Keratinocyte (primary cell): Measurements from ENCODE around the gene UBE2D1. TPM values are rescaled to one million over a fixed set of nuclear protein-coding genes. Genes with fewer than 3 reads are reported as not detected.

Source experiments
- DNase-seq: peaks from one replicate; pipeline ENCODE4 v3.0.0-alpha.2; 2011; ENCODE audit warnings: low read depth, missing footprints, low spot score
- FAIRE-seq: peaks from 2 replicates; lab custom pipeline; 2011; peaks lifted over from hg19 to GRCh38; lab: Jason Lieb, UNC
- H2AFZ ChIP-seq: 2 replicates; pipeline ENCODE4 v1.6.0; 2012; ENCODE audit warnings: low read length, control low read depth, inconsistent platforms; ENCODE audit not compliant: control insufficient read depth
- H3K27ac ChIP-seq: 2 replicates; pipeline ENCODE4 v1.5.1; 2011; ENCODE audit warnings: low read length; ENCODE audit not compliant: control insufficient read depth, insufficient read depth
- H3K27me3 ChIP-seq: 3 replicates; pipeline ENCODE4 v1.6.0; 2011; ENCODE audit warnings: low read length; ENCODE audit not compliant: control insufficient read depth, insufficient read depth; ENCODE audit errors: extremely low read depth
- H3K36me3 ChIP-seq, 2 experiments: 2 replicates in 1 of 2; 3 replicates in 1 of 2; pipeline ENCODE4 v1.5.1; 2011; ENCODE audit warnings: low read length in 2 of 2, mild to moderate bottlenecking in 1 of 2; ENCODE audit not compliant: control insufficient read depth in 2 of 2, insufficient read depth in 2 of 2; ENCODE audit errors: extremely low read depth in 1 of 2
- H3K4me1 ChIP-seq: 3 replicates; pipeline ENCODE4 v1.5.1; 2011; ENCODE audit warnings: low read length; ENCODE audit not compliant: control insufficient read depth, insufficient read depth; ENCODE audit errors: extremely low read depth
- H3K4me2 ChIP-seq: 3 replicates; pipeline ENCODE4 v1.6.0; 2011; ENCODE audit warnings: low read depth, low read length; ENCODE audit not compliant: control insufficient read depth, insufficient read depth; ENCODE audit errors: extremely low read depth
- H3K4me3 ChIP-seq, 3 experiments: fragments of 200-600 bp in 1 of 3; sonication (generic) in 1 of 3; 2 replicates in 2 of 3; 3 replicates in 1 of 3; pipeline ENCODE4 v1.5.1; 2011 to 2016; ENCODE audit warnings: low read length in 3 of 3, mild to moderate bottlenecking in 3 of 3, control low read depth in 2 of 3, inconsistent platforms in 1 of 3, low read depth in 1 of 3, mixed read lengths in 1 of 3, mixed run types in 1 of 3, moderate library complexity in 1 of 3; ENCODE audit not compliant: control insufficient read depth in 2 of 3, insufficient read depth in 2 of 3; ENCODE audit errors: extremely low read depth in 1 of 3
- H3K79me2 ChIP-seq: 2 replicates; pipeline ENCODE4 v1.6.0; 2012; ENCODE audit warnings: low read length; ENCODE audit not compliant: control insufficient read depth, insufficient read depth
- H3K9ac ChIP-seq: 3 replicates; pipeline ENCODE4 v1.6.0; 2011; ENCODE audit warnings: low read length; ENCODE audit not compliant: control insufficient read depth, insufficient read depth; ENCODE audit errors: extremely low read depth
- H3K9me1 ChIP-seq: 3 replicates; pipeline ENCODE4 v1.6.0; 2011; ENCODE audit warnings: low read length; ENCODE audit not compliant: control insufficient read depth, insufficient read depth; ENCODE audit errors: extremely low read depth
- H3K9me3 ChIP-seq: 2 replicates; pipeline ENCODE4 v1.5.1; 2012; ENCODE audit warnings: low read depth, low read length; ENCODE audit not compliant: control insufficient read depth
- H4K20me1 ChIP-seq: 3 replicates; pipeline ENCODE4 v1.6.0; 2011; ENCODE audit warnings: low read length; ENCODE audit not compliant: control insufficient read depth, insufficient read depth; ENCODE audit errors: extremely low read depth
- CTCF ChIP-seq, 3 experiments: IDR thresholded peaks in 1 of 3; conservative IDR thresholded peaks in 1 of 3; optimal IDR thresholded peaks in 1 of 3; 2 replicates in 2 of 3; 3 replicates in 1 of 3; pipeline versions ENCODE3 to v1.5.1; 2011; ENCODE audit warnings: low read length in 3 of 3, mild to moderate bottlenecking in 3 of 3, moderate library complexity in 2 of 3, control low read depth in 1 of 3, inconsistent platforms in 1 of 3; ENCODE audit not compliant: insufficient read depth in 2 of 3; ENCODE audit errors: extremely low read depth in 1 of 3
- EZH2 ChIP-seq: IDR thresholded peaks from one replicate; pipeline ENCODE4 v1.6.1; 2012; ENCODE audit warnings: inconsistent platforms, mild to moderate bottlenecking, low read length, moderate library complexity
- dilution Hi-C: fragments of 300-500 bp; cut with MboI; formaldehyde crosslinking; loops from one replicate; pipeline ENCODE4 v1.7.0; 2020; ENCODE audit warnings: low sequenced_read_pairs; ENCODE audit not compliant: extremely low pct_ligation_motif_present
- polyA plus RNA-seq, 5 experiments: library from polyadenylated mRNA; depleted of rRNA in 3 of 5; stranded (reverse) in 3 of 5; stranded (forward) in 1 of 5; unstranded in 1 of 5; fragments of >200 nt; gene quantifications; 1 replicate in 1 of 5; 2 replicates in 3 of 5; 3 replicates in 1 of 5; pipeline versions ENCODE4 v1.2.1 to v1.2.3, GENCODE V29; 2011 to 2012; ENCODE audit warnings: missing spikeins in 2 of 5, low read depth in 1 of 5, low replicate concordance in 1 of 5

Gene UBE2D1
- polyA plus RNA-seq, 1 donor (not counting 4 experiments of a cell fraction or from before 2014, with no cell fraction given): 25.4 TPM

GRCh38 chr10:58351616-58352578 lies 17.1 kb downstream of the UBE2D1 start:
- Histone ChIP-seq H3K79me2 (peaks cover 18% of the 10 kb centered on the region), H2AFZ (no peak overlapping the region), H3K36me3 (peaks cover 0 to 3% of the 10 kb centered on the region in 2 experiments), H4K20me1 (no peaks in the 10 kb centered on the region), H3K27me3 (no peaks in the 10 kb centered on the region), H3K9ac (no peak overlapping the region), H3K27ac (no peak overlapping the region), H3K4me2 (no peak overlapping the region), H3K4me3 (no peak overlapping the region), H3K4me1 (no peaks in the 10 kb centered on the region), H3K9me1 (no peaks in the 10 kb centered on the region), H3K9me3 (no peaks in the 10 kb centered on the region)
- dilution Hi-C loops: no loop called here
- FAIRE-seq (no peak), DNase-seq (no peak)
- no peak for TF ChIP-seq EZH2
- TF ChIP-seq CTCF (optimal IDR thresholded peaks at IDR 0.05 in 1 of 3, IDR thresholded peaks at IDR 0.05 in 1 of 3, conservative IDR thresholded peaks at IDR 0.05 in 1 of 3; ENCODE audit: extremely low read depth in 1 of 3, insufficient read depth in 2 of 3, low read length in 3 of 3): no peak

- TF ChIP-seq EZH2 (no peak), CTCF (optimal IDR thresholded peaks at IDR 0.05 in 1 of 3, IDR thresholded peaks at IDR 0.05 in 1 of 3, conservative IDR thresholded peaks at IDR 0.05 in 1 of 3; ENCODE audit: extremely low read depth in 1 of 3, insufficient read depth in 2 of 3, low read length in 3 of 3) (no peak)
- no peak overlapping the region for H3K4me2 ChIP-seq
- no peaks in the 10 kb centered on the region for H3K9me1 ChIP-seq
- DNase-seq (no peak), FAIRE-seq (no peak)
- H2AFZ ChIP-seq: no peak overlapping the region
- peaks cover 0 to 3% of the 10 kb centered on the region in 2 experiments for H3K36me3 ChIP-seq
- no peaks in the 10 kb centered on the region for H3K9me3 ChIP-seq
- no peak overlapping the region for H3K27ac ChIP-seq
- no peak overlapping the region for H3K4me3 ChIP-seq
- no peaks in the 10 kb centered on the region for H3K27me3 ChIP-seq
- no peaks in the 10 kb centered on the region for H3K4me1 ChIP-seq
- H3K9ac ChIP-seq: no peak overlapping the region
- H4K20me1 ChIP-seq: no peaks in the 10 kb centered on the region
- dilution Hi-C loops: no loop called here
- H3K79me2 ChIP-seq: peaks cover 17% of the 10 kb centered on the region
These were observed 18.3 kb downstream of the UBE2D1 start for GRCh38 chr10:58352956-58353610.
